Common myeloid progenitor, CD34-positive (primary cell): ENCODE data around the gene POTEB3.
"Not testable (repeated sequence)": the region's sequence is repeated elsewhere in the genome, so short reads cannot be mapped to it uniquely, and the experiment has no call there.

Experiments
- CTCF ChIA-PET: fragments of 350-600 bp; sonication (Branson Sonifier 250); formaldehyde crosslinking; loops from one replicate; lab custom pipeline; 2021; ENCODE audit warnings: antibody characterized with exemption; lab: Charles Lee
- POLR2A ChIA-PET: fragments of 350-600 bp; sonication (Branson Sonifier 250); formaldehyde crosslinking; loops from one replicate; lab custom pipeline; 2021; ENCODE audit warnings: antibody characterized with exemption; lab: Charles Lee
- DNase-seq, 3 donors: peaks; one replicate each; pipeline versions ENCODE4 v3.0.0 to v3.0.0-alpha.2; 2013
- H3K27ac ChIP-seq, 2 experiments: 1 replicate in 1 of 2; 2 replicates in 1 of 2; pipeline ENCODE4 v1.7.0; 2013; ENCODE audit warnings: inconsistent platforms in 2 of 2, low read length in 2 of 2, mild to moderate bottlenecking in 2 of 2, low read depth in 1 of 2, moderate library complexity in 1 of 2; ENCODE audit not compliant: severe bottlenecking in 2 of 2, insufficient read depth in 1 of 2, poor library complexity in 1 of 2
- H3K27me3 ChIP-seq, 5 experiments: replicated peaks in 2 of 5; 1 replicate in 3 of 5; 2 replicates in 2 of 5; pipeline versions ENCODE4 v1.6.1 to v1.7.0; 2013; ENCODE audit warnings: low read length in 4 of 5, mild to moderate bottlenecking in 2 of 5, moderate library complexity in 2 of 5, inconsistent platforms in 1 of 5; ENCODE audit not compliant: insufficient read depth in 5 of 5, control insufficient read depth in 4 of 5
- H3K36me3 ChIP-seq, 4 experiments: 1 replicate in 2 of 4; 2 replicates in 2 of 4; pipeline versions ENCODE4 v1.6.1 to v1.7.0; 2013; ENCODE audit warnings: low read length in 3 of 4, control low read depth in 1 of 4, mild to moderate bottlenecking in 1 of 4; ENCODE audit not compliant: control insufficient read depth in 4 of 4, insufficient read depth in 4 of 4
- H3K4me1 ChIP-seq, 4 experiments: 1 replicate in 3 of 4; 2 replicates in 1 of 4; pipeline versions ENCODE4 v1.6.1 to v1.7.1; 2013; ENCODE audit warnings: low read length in 3 of 4, mild to moderate bottlenecking in 3 of 4, control low read depth in 1 of 4, inconsistent platforms in 1 of 4, moderate library complexity in 1 of 4; ENCODE audit not compliant: control insufficient read depth in 4 of 4, insufficient read depth in 4 of 4; ENCODE audit errors: control extremely low read depth in 1 of 4
- H3K4me3 ChIP-seq, 7 experiments: 1 replicate in 4 of 7; 2 replicates in 3 of 7; pipeline versions ENCODE4 v1.5.1 to v1.7.0; 2013; ENCODE audit warnings: mild to moderate bottlenecking in 7 of 7, low read length in 6 of 7, moderate library complexity in 6 of 7, inconsistent platforms in 2 of 7, low read depth in 2 of 7, control low read depth in 1 of 7; ENCODE audit not compliant: insufficient read depth in 4 of 7, control insufficient read depth in 1 of 7; ENCODE audit errors: extremely low read depth in 1 of 7
- H3K9me3 ChIP-seq, 5 experiments: 1 replicate in 4 of 5; 2 replicates in 1 of 5; pipeline versions ENCODE4 v1.6.1 to v1.7.1; 2013; ENCODE audit warnings: low read length in 4 of 5, mild to moderate bottlenecking in 2 of 5, inconsistent platforms in 1 of 5, low read depth in 1 of 5, moderate library complexity in 1 of 5; ENCODE audit not compliant: control insufficient read depth in 4 of 5, insufficient read depth in 2 of 5; ENCODE audit errors: control extremely low read depth in 1 of 5
- WGBS: methylation state at CpG from one replicate; pipeline ENCODE4 v1.1.5; 2013; ENCODE audit not compliant: insufficient coverage; 5-methylcytosine and 5-hydroxymethylcytosine counted together

POTEB3 gene

DNA sequence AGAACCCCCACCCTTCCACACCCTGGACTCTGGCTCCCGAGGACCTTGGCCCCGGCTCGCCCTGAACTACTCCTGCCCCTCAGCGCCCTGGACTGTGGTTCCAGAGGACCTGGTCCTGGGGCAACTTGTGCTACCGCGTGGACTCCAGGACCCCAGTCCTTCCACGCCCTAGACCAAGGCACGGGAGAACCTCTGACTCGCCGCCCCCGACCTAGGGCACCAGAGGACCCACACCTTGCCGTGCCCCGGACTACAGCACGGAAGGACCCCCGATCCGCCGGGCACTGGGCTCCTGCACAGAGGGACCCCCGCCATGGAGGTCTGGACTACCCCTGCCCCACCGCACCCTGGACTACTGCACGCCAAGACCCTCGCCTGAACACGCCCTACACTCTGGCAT, 71.7 kb downstream of the POTEB3 start:
- DNase-seq, POLR2A ChIA-PET, H3K9me3 ChIP-seq, H3K36me3 ChIP-seq, CTCF ChIA-PET, H3K4me1 ChIP-seq, H3K4me3 ChIP-seq, H3K27ac ChIP-seq, H3K27me3 ChIP-seq: not testable (repeated sequence)
- 100% methylated on average over 2 of the region's 22 CpGs for WGBS
